Measurements from ENCODE around the gene ZNF652.

GRCh38 chr17:49386373-49386772 lies 24.3 kb upstream of the ZNF652 start:
- TF ChIP-seq, protein P1, sequence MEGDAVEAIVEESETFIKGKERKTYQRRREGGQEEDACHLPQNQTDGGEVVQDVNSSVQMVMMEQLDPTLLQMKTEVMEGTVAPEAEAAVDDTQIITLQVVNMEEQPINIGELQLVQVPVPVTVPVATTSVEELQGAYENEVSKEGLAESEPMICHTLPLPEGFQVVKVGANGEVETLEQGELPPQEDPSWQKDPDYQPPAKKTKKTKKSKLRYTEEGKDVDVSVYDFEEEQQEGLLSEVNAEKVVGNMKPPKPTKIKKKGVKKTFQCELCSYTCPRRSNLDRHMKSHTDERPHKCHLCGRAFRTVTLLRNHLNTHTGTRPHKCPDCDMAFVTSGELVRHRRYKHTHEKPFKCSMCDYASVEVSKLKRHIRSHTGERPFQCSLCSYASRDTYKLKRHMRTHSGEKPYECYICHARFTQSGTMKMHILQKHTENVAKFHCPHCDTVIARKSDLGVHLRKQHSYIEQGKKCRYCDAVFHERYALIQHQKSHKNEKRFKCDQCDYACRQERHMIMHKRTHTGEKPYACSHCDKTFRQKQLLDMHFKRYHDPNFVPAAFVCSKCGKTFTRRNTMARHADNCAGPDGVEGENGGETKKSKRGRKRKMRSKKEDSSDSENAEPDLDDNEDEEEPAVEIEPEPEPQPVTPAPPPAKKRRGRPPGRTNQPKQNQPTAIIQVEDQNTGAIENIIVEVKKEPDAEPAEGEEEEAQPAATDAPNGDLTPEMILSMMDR (conservative IDR thresholded peaks at IDR 0.05; ENCODE audit: low read depth in 2 of 2), result no peak
- TF ChIP-seq EZH2 (IDR thresholded peaks at IDR 0.05; ENCODE audit: low read depth, unreplicated experiment) (no peak), JUNB (IDR thresholded peaks at IDR 0.05; ENCODE audit: unreplicated experiment) (no peak), POLR2AphosphoS5 (IDR thresholded peaks at IDR 0.05; ENCODE audit: low read depth) (no peak)

Measured in GM23338 (cell line).